A549 (cell line): ENCODE results near the gene MRPL58.

Experiments
- CEBPB ChIP-seq, 2 experiments: fragments of >200 bp in 1 of 2; sonication (Bioruptor Twin) in 1 of 2; formaldehyde crosslinking in 1 of 2; IDR thresholded peaks; 2 replicates each; pipeline ENCODE4 v1.6.1; 2012 to 2016
- CHD2 ChIP-seq: fragments of 150-350 bp; IDR thresholded peaks from 2 replicates; pipeline ENCODE4 v1.6.1; 2014; ENCODE audit warnings: low read length; ENCODE audit not compliant: partially characterized antibody
- EP300 ChIP-seq, 2 experiments: fragments of >200 bp; sonication (Bioruptor Twin); formaldehyde crosslinking; IDR thresholded peaks; 2 replicates in 1 of 2; 3 replicates in 1 of 2; pipeline ENCODE4 v1.6.1; 2016 to 2017
- ESRRA ChIP-seq: fragments of 150-350 bp; IDR thresholded peaks from 2 replicates; pipeline ENCODE4 v1.6.1; 2014; ENCODE audit warnings: mild to moderate bottlenecking, low read length, borderline replicate concordance
- KDM1A ChIP-seq: fragments of 200-600 bp; sonication (generic); IDR thresholded peaks from 2 replicates; pipeline ENCODE4 v1.6.1; 2016; ENCODE audit warnings: low read depth, mild to moderate bottlenecking
- NR3C1 ChIP-seq: fragments of >200 bp; sonication (Bioruptor Twin); formaldehyde crosslinking; IDR thresholded peaks from 3 replicates; pipeline ENCODE4 v1.6.1; 2017
- POLR2A ChIP-seq: IDR thresholded peaks from 2 replicates; pipeline ENCODE4 v1.6.1; 2012; ENCODE audit warnings: mild to moderate bottlenecking, low read length
- POLR2AphosphoS2 ChIP-seq: conservative IDR thresholded peaks from 2 replicates; pipeline ENCODE4 v1.6.1; 2012; ENCODE audit warnings: low read length, improper control_type of control experiment, inconsistent platforms
- RAD21 ChIP-seq, 2 experiments: fragments of >200 bp in 1 of 2; sonication (Bioruptor Twin) in 1 of 2; formaldehyde crosslinking in 1 of 2; IDR thresholded peaks in 1 of 2; conservative IDR thresholded peaks in 1 of 2; 2 replicates in 1 of 2; 3 replicates in 1 of 2; pipeline ENCODE4 v1.6.1; 2012 to 2018; ENCODE audit warnings: inconsistent platforms in 1 of 2
- SMC3 ChIP-seq: fragments of >200 bp; sonication (Bioruptor Twin); formaldehyde crosslinking; IDR thresholded peaks from 3 replicates; pipeline ENCODE4 v1.6.1; 2018; ENCODE audit warnings: inconsistent platforms
- ZNF302 ChIP-seq: fragments of 250-450 bp; sonication (Bioruptor Pico); IDR thresholded peaks from 2 replicates; pipeline ENCODE4 v1.9.0; 2021; ENCODE audit warnings: inconsistent platforms, mild to moderate bottlenecking, moderate library complexity
- TF ChIP-seq, protein P1 (sequence below): fragments of 200-600 bp; sonication (generic); IDR thresholded peaks from 2 replicates; pipeline ENCODE4 v1.6.1; 2016; ENCODE audit warnings: antibody characterized with exemption, mild to moderate bottlenecking, moderate library complexity
- TF ChIP-seq, protein P2 (sequence below): fragments of >200 bp; sonication (Bioruptor Twin); formaldehyde crosslinking; IDR thresholded peaks from 3 replicates; pipeline ENCODE4 v1.5.1; 2016

DNA sequence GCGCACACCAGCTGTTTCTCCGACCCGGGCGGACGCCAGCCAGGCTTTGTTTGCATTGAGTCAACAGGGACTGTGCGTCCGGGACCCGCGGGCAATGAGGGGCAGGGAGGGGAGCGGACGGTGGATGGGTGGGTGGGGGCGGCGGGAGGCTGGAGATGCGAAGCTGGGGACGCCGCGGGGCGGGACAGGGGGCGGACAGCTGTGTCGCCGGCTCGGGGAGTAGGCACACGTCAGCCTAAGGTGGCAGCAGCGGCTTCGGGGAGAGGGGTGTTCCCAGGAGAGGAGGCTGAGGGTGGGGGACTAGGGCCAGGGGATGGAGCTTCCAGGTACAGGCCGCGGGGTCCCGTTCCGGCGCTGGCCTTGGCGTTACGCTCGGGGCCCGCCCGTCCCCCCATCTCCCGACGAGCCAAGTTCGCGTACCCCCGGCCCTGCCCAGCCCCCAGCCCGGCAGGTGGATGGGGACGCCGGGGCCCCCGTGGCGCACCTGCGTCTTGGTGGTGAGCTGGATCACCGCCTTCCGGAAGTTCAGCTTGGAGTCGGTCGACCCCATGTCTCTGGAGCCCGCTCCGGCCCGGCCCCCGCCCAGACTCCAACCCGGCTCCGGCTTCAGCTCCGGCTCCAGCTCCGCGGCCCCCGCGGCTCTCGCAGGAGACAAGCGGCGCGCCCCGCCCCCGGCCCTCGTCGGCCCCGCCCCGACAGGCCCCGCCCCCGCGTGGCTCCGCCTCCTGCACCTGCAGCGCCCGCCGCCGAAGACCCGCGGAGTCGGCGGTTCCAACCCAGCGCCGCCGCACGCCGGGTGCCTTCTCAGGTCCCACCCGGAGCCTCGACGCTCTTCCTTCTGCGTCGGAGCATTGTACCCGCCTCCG lies 40.1 kb upstream of the MRPL58 start, which contains the start of gene HID1:
- TF ChIP-seq, protein P1, sequence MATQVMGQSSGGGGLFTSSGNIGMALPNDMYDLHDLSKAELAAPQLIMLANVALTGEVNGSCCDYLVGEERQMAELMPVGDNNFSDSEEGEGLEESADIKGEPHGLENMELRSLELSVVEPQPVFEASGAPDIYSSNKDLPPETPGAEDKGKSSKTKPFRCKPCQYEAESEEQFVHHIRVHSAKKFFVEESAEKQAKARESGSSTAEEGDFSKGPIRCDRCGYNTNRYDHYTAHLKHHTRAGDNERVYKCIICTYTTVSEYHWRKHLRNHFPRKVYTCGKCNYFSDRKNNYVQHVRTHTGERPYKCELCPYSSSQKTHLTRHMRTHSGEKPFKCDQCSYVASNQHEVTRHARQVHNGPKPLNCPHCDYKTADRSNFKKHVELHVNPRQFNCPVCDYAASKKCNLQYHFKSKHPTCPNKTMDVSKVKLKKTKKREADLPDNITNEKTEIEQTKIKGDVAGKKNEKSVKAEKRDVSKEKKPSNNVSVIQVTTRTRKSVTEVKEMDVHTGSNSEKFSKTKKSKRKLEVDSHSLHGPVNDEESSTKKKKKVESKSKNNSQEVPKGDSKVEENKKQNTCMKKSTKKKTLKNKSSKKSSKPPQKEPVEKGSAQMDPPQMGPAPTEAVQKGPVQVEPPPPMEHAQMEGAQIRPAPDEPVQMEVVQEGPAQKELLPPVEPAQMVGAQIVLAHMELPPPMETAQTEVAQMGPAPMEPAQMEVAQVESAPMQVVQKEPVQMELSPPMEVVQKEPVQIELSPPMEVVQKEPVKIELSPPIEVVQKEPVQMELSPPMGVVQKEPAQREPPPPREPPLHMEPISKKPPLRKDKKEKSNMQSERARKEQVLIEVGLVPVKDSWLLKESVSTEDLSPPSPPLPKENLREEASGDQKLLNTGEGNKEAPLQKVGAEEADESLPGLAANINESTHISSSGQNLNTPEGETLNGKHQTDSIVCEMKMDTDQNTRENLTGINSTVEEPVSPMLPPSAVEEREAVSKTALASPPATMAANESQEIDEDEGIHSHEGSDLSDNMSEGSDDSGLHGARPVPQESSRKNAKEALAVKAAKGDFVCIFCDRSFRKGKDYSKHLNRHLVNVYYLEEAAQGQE, result no peak
- TF ChIP-seq POLR2A, result no peak; the same call in 1 of the 2 replicates
- TF ChIP-seq, protein P2, sequence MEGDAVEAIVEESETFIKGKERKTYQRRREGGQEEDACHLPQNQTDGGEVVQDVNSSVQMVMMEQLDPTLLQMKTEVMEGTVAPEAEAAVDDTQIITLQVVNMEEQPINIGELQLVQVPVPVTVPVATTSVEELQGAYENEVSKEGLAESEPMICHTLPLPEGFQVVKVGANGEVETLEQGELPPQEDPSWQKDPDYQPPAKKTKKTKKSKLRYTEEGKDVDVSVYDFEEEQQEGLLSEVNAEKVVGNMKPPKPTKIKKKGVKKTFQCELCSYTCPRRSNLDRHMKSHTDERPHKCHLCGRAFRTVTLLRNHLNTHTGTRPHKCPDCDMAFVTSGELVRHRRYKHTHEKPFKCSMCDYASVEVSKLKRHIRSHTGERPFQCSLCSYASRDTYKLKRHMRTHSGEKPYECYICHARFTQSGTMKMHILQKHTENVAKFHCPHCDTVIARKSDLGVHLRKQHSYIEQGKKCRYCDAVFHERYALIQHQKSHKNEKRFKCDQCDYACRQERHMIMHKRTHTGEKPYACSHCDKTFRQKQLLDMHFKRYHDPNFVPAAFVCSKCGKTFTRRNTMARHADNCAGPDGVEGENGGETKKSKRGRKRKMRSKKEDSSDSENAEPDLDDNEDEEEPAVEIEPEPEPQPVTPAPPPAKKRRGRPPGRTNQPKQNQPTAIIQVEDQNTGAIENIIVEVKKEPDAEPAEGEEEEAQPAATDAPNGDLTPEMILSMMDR, result no peak
- TF ChIP-seq NR3C1, result no peak
- no peak for TF ChIP-seq RAD21 (conservative IDR thresholded peaks at IDR 0.05 in 1 of 2, IDR thresholded peaks at IDR 0.05 in 1 of 2)
- no peak for TF ChIP-seq EP300 (IDR thresholded peaks at IDR 0.05)
- no peak for TF ChIP-seq CEBPB (IDR thresholded peaks at IDR 0.05)
- TF ChIP-seq ZNF302 (CRISPR knock-in tag), result no peak
- TF ChIP-seq KDM1A, result no peak
- no peak for TF ChIP-seq SMC3
- TF ChIP-seq ESRRA, result no peak
- TF ChIP-seq CHD2, result no peak
- TF ChIP-seq POLR2AphosphoS2, result no peak
